ENCODE results near the gene NR1H3. TPM values are rescaled to one million over a fixed set of nuclear protein-coding genes. Genes with fewer than 3 reads are reported as not detected.

The NR1H3 gene
- total RNA-seq, 3 donors from 2014 or later: 56.1 to 92.4 (median 91.1) TPM

DNA sequence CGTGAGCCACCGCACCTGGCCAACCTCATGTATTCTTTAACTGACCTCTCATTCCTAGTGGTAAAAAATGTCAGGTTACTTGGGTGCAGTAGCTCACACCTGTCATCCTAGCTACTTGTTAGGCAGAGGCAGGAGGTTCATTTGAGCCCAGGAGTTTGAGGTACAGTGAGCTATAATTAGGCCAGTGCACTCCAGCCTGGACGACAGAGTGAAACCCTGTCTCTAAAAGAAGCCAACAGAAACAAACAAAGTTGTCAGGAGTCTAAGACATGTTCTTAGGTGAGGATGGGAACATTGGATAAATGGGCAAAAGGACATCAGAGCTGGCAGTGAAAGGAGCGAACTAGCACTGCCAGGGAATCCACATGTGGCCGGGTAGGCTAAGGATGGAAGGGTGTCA lies 30.3 kb downstream of the NR1H3 start:
- intact Hi-C loops (cut with DNase I; ENCODE audit: low total_unique reads): no loop called here
- no peaks in the 10 kb centered on the region for H3K9me3 ChIP-seq
- no peak for DNase-seq (ENCODE audit: low spot score in 2 of 2)
- H3K27me3 ChIP-seq: no peaks in the 10 kb centered on the region
- TF ChIP-seq POLR2A (IDR thresholded peaks at IDR 0.05) (no peak), POLR2AphosphoS5 (IDR thresholded peaks at IDR 0.05) (no peak), CTCF (IDR thresholded peaks at IDR 0.05) (no peak)
- H3K4me3 ChIP-seq: no peak overlapping the region
- peaks cover 26% of the 10 kb centered on the region for H3K36me3 ChIP-seq
- no peak overlapping the region for H3K27ac ChIP-seq
- no peaks in the 10 kb centered on the region for H3K4me1 ChIP-seq

GRCh38 chr11:47289856-47290255 lies 32.1 kb downstream of the NR1H3 start:
- peaks cover 17% of the 10 kb centered on the region for H3K36me3 ChIP-seq
- H3K9me3 ChIP-seq: no peaks in the 10 kb centered on the region
- H3K27me3 ChIP-seq: no peaks in the 10 kb centered on the region
- intact Hi-C loops (cut with DNase I; ENCODE audit: low total_unique reads): no loop called here
- H3K27ac ChIP-seq: no peak overlapping the region
- no peaks in the 10 kb centered on the region for H3K4me1 ChIP-seq
- no peak for TF ChIP-seq POLR2A (IDR thresholded peaks at IDR 0.05)
- TF ChIP-seq CTCF (IDR thresholded peaks at IDR 0.05): no peak
- no peak overlapping the region for H3K4me3 ChIP-seq
- DNase-seq (ENCODE audit: low spot score in 2 of 2): no peak

GRCh38 chr11:47295385-47295784 lies 37.6 kb downstream of the NR1H3 start:
- TF ChIP-seq POLR2AphosphoS5 (IDR thresholded peaks at IDR 0.05): no peak
- TF ChIP-seq CTCF (IDR thresholded peaks at IDR 0.05): no peak
- TF ChIP-seq POLR2A (IDR thresholded peaks at IDR 0.05): no peak
- H3K4me1 ChIP-seq: no peaks in the 10 kb centered on the region
- DNase-seq (ENCODE audit: low spot score in 2 of 2): no peak
- H3K27me3 ChIP-seq: no peaks in the 10 kb centered on the region
- H3K9me3 ChIP-seq: peaks cover 0 to 8% of the 10 kb centered on the region in 2 donors
- no peak overlapping the region for H3K4me3 ChIP-seq
- peaks cover 14% of the 10 kb centered on the region for H3K36me3 ChIP-seq
- intact Hi-C loops (cut with DNase I; ENCODE audit: low total_unique reads): no loop called here
- no peak overlapping the region for H3K27ac ChIP-seq

DNA sequence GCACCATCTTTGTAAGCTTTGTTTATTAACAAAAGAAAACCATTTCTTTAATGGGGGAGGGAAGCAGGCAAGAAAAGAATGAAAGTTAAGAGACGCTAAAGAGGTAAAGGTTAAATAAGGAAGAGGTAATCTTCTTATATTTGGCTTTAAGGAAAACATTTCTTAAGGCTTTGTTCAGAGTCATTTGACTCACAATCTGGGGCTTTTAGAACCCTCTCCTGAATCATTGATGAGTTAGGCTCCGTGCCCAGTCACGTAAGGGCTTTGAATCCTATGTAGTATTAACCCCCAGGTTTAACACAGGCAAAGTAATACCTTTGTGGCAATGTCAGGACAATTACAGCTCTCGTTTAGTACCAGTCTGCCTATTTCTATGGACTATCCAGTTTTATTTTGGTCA lies 38.2 kb downstream of the NR1H3 start:
- TF ChIP-seq CTCF (IDR thresholded peaks at IDR 0.05): no peak
- no peak for TF ChIP-seq POLR2A (IDR thresholded peaks at IDR 0.05)
- no peak for TF ChIP-seq POLR2AphosphoS5 (IDR thresholded peaks at IDR 0.05)
- Histone ChIP-seq H3K4me1 (no peaks in the 10 kb centered on the region), H3K9me3 (peaks cover 0 to 8% of the 10 kb centered on the region in 2 donors), H3K27ac (no peak overlapping the region), H3K4me3 (no peak overlapping the region), H3K36me3 (peaks cover 14% of the 10 kb centered on the region), H3K27me3 (no peaks in the 10 kb centered on the region)
- intact Hi-C loops (cut with DNase I; ENCODE audit: low total_unique reads): no loop called here
- DNase-seq (ENCODE audit: low spot score in 2 of 2): no peak

GRCh38 chr11:47299078-47299477 lies 41.3 kb downstream of the NR1H3 start:
- peaks cover 6 to 21% of the 10 kb centered on the region in 2 donors for H3K9me3 ChIP-seq
- no peak for DNase-seq (ENCODE audit: low spot score in 2 of 2)
- intact Hi-C loops (cut with DNase I; ENCODE audit: low total_unique reads): no loop called here
- TF ChIP-seq POLR2A (IDR thresholded peaks at IDR 0.05) (no peak), CTCF (IDR thresholded peaks at IDR 0.05) (no peak), POLR2AphosphoS5 (IDR thresholded peaks at IDR 0.05) (no peak)
- peaks cover 24% of the 10 kb centered on the region for H3K36me3 ChIP-seq
- H3K4me1 ChIP-seq: no peaks in the 10 kb centered on the region
- H3K27me3 ChIP-seq: no peaks in the 10 kb centered on the region
- H3K27ac ChIP-seq: no peak overlapping the region
- no peak overlapping the region for H3K4me3 ChIP-seq
